ENCODE data around the gene FLNA.
A peak's percentile ranks its signal among the peaks of the same experiment; 100 is the strongest.

FLNA gene

GRCh38 chrX:154373340-154374306, 811 bp downstream of the FLNA start:
- no peaks in the 10 kb centered on the region for H3K27me3 ChIP-seq (ENCODE audit: insufficient read depth, low read depth, severe bottlenecking)
- no peaks in the 10 kb centered on the region for H3K9me3 ChIP-seq (ENCODE audit: severe bottlenecking)
- H3K36me3 ChIP-seq, result peaks cover 16% of the 10 kb centered on the region
- H3K4me3 ChIP-seq (ENCODE audit: low read depth, low read length), result peak overlapping the region; percentile 62
- peak; percentile 81 for DNase-seq
- TF ChIP-seq CTCF (IDR thresholded peaks at IDR 0.05; ENCODE audit: low read depth, low read length), result peak; percentile 77
- peak overlapping the region; percentile 96 for H3K27ac ChIP-seq

GRCh38 chrX:154372612-154373022, 1.8 kb downstream of the FLNA start:
- H3K27me3 ChIP-seq (ENCODE audit: insufficient read depth, low read depth, severe bottlenecking), result peaks cover 4% of the 10 kb centered on the region
- H3K4me3 ChIP-seq (ENCODE audit: low read depth, low read length), result no peak overlapping the region
- TF ChIP-seq CTCF (IDR thresholded peaks at IDR 0.05; ENCODE audit: low read depth, low read length), result no peak
- H3K27ac ChIP-seq, result no peak overlapping the region
- H3K9me3 ChIP-seq (ENCODE audit: severe bottlenecking), result no peaks in the 10 kb centered on the region
- H3K36me3 ChIP-seq, result peaks cover 26% of the 10 kb centered on the region
- DNase-seq, result no peak

- H3K27ac ChIP-seq, result no peak overlapping the region
- no peak for TF ChIP-seq CTCF (IDR thresholded peaks at IDR 0.05; ENCODE audit: low read depth, low read length)
- peaks cover 4% of the 10 kb centered on the region for H3K27me3 ChIP-seq (ENCODE audit: insufficient read depth, low read depth, severe bottlenecking)
- peaks cover 34% of the 10 kb centered on the region for H3K36me3 ChIP-seq
- no peaks in the 10 kb centered on the region for H3K9me3 ChIP-seq (ENCODE audit: severe bottlenecking)
- H3K4me3 ChIP-seq (ENCODE audit: low read depth, low read length), result no peak overlapping the region
- no peak for DNase-seq
Observed at GRCh38 chrX:154371789-154372300, 2.6 kb downstream of the FLNA start.

GRCh38 chrX:154371017-154371788, 3.2 kb downstream of the FLNA start:
- peaks cover 4% of the 10 kb centered on the region for H3K27me3 ChIP-seq (ENCODE audit: insufficient read depth, low read depth, severe bottlenecking)

More at GRCh38 chrX:154371017-154371788, 3.2 kb downstream of the FLNA start:
- peak overlapping the region; percentile 70 for H3K27ac ChIP-seq
- H3K4me3 ChIP-seq (ENCODE audit: low read depth, low read length), result peak overlapping the region; percentile 54
- H3K36me3 ChIP-seq, result peaks cover 40% of the 10 kb centered on the region
- peak; percentile 98 for DNase-seq
- H3K9me3 ChIP-seq (ENCODE audit: severe bottlenecking), result no peaks in the 10 kb centered on the region
- TF ChIP-seq CTCF (IDR thresholded peaks at IDR 0.05; ENCODE audit: low read depth, low read length), result no peak
